GM18520 (cell line): ENCODE results near the gene CCDC51.

Experiments used
- ATAC-seq: cut with Tn5 transposase; IDR thresholded peaks from one replicate; pipeline ENCODE4 v1.9.1; 2021; ENCODE audit not compliant: unreplicated experiment

CCDC51 gene

GRCh38 chr3:48422272-48422671, 17.6 kb downstream of the CCDC51 start:
- ATAC-seq, result no peak

- ATAC-seq, result no peak
Observed at GRCh38 chr3:48420561-48420960, 19.4 kb downstream of the CCDC51 start.

- no peak for ATAC-seq
Observed at GRCh38 chr3:48419597-48419996, 20.3 kb downstream of the CCDC51 start.

- ATAC-seq, result no peak
Observed at GRCh38 chr3:48419149-48419548, 20.8 kb downstream of the CCDC51 start.

- no peak for ATAC-seq
Observed at GRCh38 chr3:48418651-48419050, 21.3 kb downstream of the CCDC51 start.

GRCh38 chr3:48418140-48418539, 21.8 kb downstream of the CCDC51 start:
- ATAC-seq, result no peak

- ATAC-seq, result no peak
Observed at GRCh38 chr3:48417529-48418108, 22.3 kb downstream of the CCDC51 start.

GRCh38 chr3:48416546-48416945, 23.4 kb downstream of the CCDC51 start:
- no peak for ATAC-seq

GRCh38 chr3:48416091-48416505, 23.8 kb downstream of the CCDC51 start:
- no peak for ATAC-seq

GRCh38 chr3:48415251-48415953, 24.5 kb downstream of the CCDC51 start:
- ATAC-seq, result no peak

GRCh38 chr3:48414376-48415250, 25.3 kb downstream of the CCDC51 start:
- ATAC-seq, result no peak

GRCh38 chr3:48413611-48414010, 26.3 kb downstream of the CCDC51 start:
- ATAC-seq, result no peak

- no peak for ATAC-seq
Observed at GRCh38 chr3:48413086-48413485, 26.8 kb downstream of the CCDC51 start.

GRCh38 chr3:48412375-48413001, 27.4 kb downstream of the CCDC51 start:
- ATAC-seq, result no peak

- ATAC-seq, result no peak
Observed at GRCh38 chr3:48411606-48412374, 28.1 kb downstream of the CCDC51 start.

GRCh38 chr3:48411041-48411588, 28.8 kb downstream of the CCDC51 start:
- no peak for ATAC-seq

GRCh38 chr3:48410205-48411040, 29.5 kb downstream of the CCDC51 start:
- ATAC-seq, result no peak

- ATAC-seq, result no peak
Observed at GRCh38 chr3:48409291-48410201, 30.4 kb downstream of the CCDC51 start.
